WTC11 (cell line): ENCODE results near the gene BOLA3. TPM values are rescaled to one million over a fixed set of nuclear protein-coding genes. Genes with fewer than 3 reads are reported as not detected.
A peak's percentile ranks its signal among the peaks of the same experiment; 100 is the strongest.

Experiments used
- ATAC-seq: fragments of 200-7000 bp; cut with Tn5 transposase; 2 replicates; pipeline ENCODE4 v1.10.0; 2021; ENCODE audit warnings: mild to moderate bottlenecking, moderate library complexity
- CTCF ChIA-PET: fragments of 300-600 bp; sonication (Branson Sonifier 250); formaldehyde crosslinking; loops from one replicate; lab custom pipeline; 2021; ENCODE audit warnings: antibody characterized with exemption; lab: Charles Lee
- POLR2A ChIA-PET: fragments of 350-600 bp; sonication (Branson Sonifier 250); formaldehyde crosslinking; loops from one replicate; lab custom pipeline; 2021; ENCODE audit warnings: antibody characterized with exemption; lab: Charles Lee
- DNase-seq: peaks from one replicate; pipeline ENCODE4 v3.0.0; 2021; ENCODE audit warnings: low spot score
- H3K27ac Mint-ChIP-seq: 2 replicates; pipeline ENCODE4 v1.8.0; 2021; ENCODE audit warnings: mixed read lengths
- H3K27me3 Mint-ChIP-seq: 2 replicates; pipeline ENCODE4 v1.8.0; 2021; ENCODE audit warnings: low read depth, mild to moderate bottlenecking, moderate library complexity, mixed read lengths
- H3K36me3 Mint-ChIP-seq: 2 replicates; pipeline ENCODE4 v1.8.0; 2021; ENCODE audit warnings: mixed read lengths
- H3K4me1 Mint-ChIP-seq: 2 replicates; pipeline ENCODE4 v1.8.0; 2022; ENCODE audit warnings: mixed read lengths
- H3K4me3 Mint-ChIP-seq: 2 replicates; pipeline ENCODE4 v1.8.0; 2021; ENCODE audit warnings: mild to moderate bottlenecking, moderate library complexity, mixed read lengths
- H3K9me3 Mint-ChIP-seq: 2 replicates; pipeline ENCODE4 v1.8.0; 2021; ENCODE audit warnings: mixed read lengths
- AR ChIP-seq: fragments of 250-450 bp; sonication (Bioruptor Pico); IDR thresholded peaks from 2 replicates; pipeline ENCODE4 v1.9.0; 2021; ENCODE audit warnings: mild to moderate bottlenecking
- E2F1 ChIP-seq: sonication (generic); formaldehyde crosslinking; IDR thresholded peaks from 2 replicates; pipeline ENCODE4 v1.8.0; 2022; ENCODE audit warnings: mild to moderate bottlenecking, missing genetic modification reagents
- ESRRA ChIP-seq: sonication (generic); formaldehyde crosslinking; IDR thresholded peaks from 2 replicates; pipeline ENCODE4 v1.8.1; 2022; ENCODE audit warnings: mild to moderate bottlenecking, missing genetic modification reagents, borderline replicate concordance
- ETV6 ChIP-seq: sonication (generic); formaldehyde crosslinking; IDR thresholded peaks from 2 replicates; pipeline ENCODE4 v1.8.1; 2022; ENCODE audit warnings: mild to moderate bottlenecking, missing genetic modification reagents
- FOXP4 ChIP-seq: sonication (generic); formaldehyde crosslinking; IDR thresholded peaks from 2 replicates; pipeline ENCODE4 v1.8.0; 2022; ENCODE audit warnings: mild to moderate bottlenecking, missing genetic modification reagents
- KAT7 ChIP-seq: sonication (generic); formaldehyde crosslinking; IDR thresholded peaks from 2 replicates; pipeline ENCODE4 v1.8.1; 2023; ENCODE audit warnings: missing genetic modification reagents, mild to moderate bottlenecking, borderline replicate concordance
- NFATC4 ChIP-seq: fragments of 250-450 bp; sonication (Bioruptor Pico); IDR thresholded peaks from 2 replicates; pipeline ENCODE4 v1.9.0; 2021; ENCODE audit warnings: mild to moderate bottlenecking
- NR2C2 ChIP-seq: sonication (generic); formaldehyde crosslinking; IDR thresholded peaks from 2 replicates; pipeline ENCODE4 v1.8.0; 2022; ENCODE audit warnings: mild to moderate bottlenecking, missing genetic modification reagents
- PRRX2 ChIP-seq: fragments of 250-450 bp; sonication (Bioruptor Pico); IDR thresholded peaks from 2 replicates; pipeline ENCODE4 v1.8.0; 2021; ENCODE audit warnings: mild to moderate bottlenecking
- SMAD4 ChIP-seq: sonication (generic); formaldehyde crosslinking; IDR thresholded peaks from 2 replicates; pipeline ENCODE4 v1.8.0; 2022; ENCODE audit warnings: mild to moderate bottlenecking, missing genetic modification reagents
- SP1 ChIP-seq: sonication (generic); formaldehyde crosslinking; conservative IDR thresholded peaks from 2 replicates; pipeline ENCODE4 v1.8.1; 2022; ENCODE audit warnings: missing genetic modification reagents
- ZBTB21 ChIP-seq: sonication (generic); formaldehyde crosslinking; IDR thresholded peaks from 2 replicates; pipeline ENCODE4 v1.8.1; 2023; ENCODE audit warnings: mild to moderate bottlenecking, missing genetic modification reagents, borderline replicate concordance
- ZNF219 ChIP-seq: sonication (generic); formaldehyde crosslinking; IDR thresholded peaks from 2 replicates; pipeline ENCODE4 v1.8.0; 2023; ENCODE audit warnings: missing genetic modification reagents, mild to moderate bottlenecking, borderline replicate concordance
- ZNF232 ChIP-seq: sonication (generic); formaldehyde crosslinking; IDR thresholded peaks from 2 replicates; pipeline ENCODE4 v1.8.0; 2022; ENCODE audit warnings: mild to moderate bottlenecking, missing genetic modification reagents
- ZNF263 ChIP-seq: sonication (generic); formaldehyde crosslinking; IDR thresholded peaks from 2 replicates; pipeline ENCODE4 v1.8.1; 2022; ENCODE audit warnings: low read depth, mild to moderate bottlenecking, moderate library complexity, missing genetic modification reagents
- total RNA-seq: library from RNA; stranded (reverse); gene quantifications from 3 replicates; pipeline ENCODE4 v1.2.3, GENCODE V29; 2021
- TF ChIP-seq, protein P1 (sequence below): fragments of 250-450 bp; sonication (Bioruptor Pico); IDR thresholded peaks from 2 replicates; pipeline ENCODE4 v1.9.0; 2021; ENCODE audit warnings: mild to moderate bottlenecking, borderline replicate concordance
- TF ChIP-seq, protein P2 (sequence below): fragments of 250-450 bp; sonication (Bioruptor Pico); IDR thresholded peaks from 2 replicates; pipeline ENCODE4 v1.9.0; 2021; ENCODE audit warnings: mild to moderate bottlenecking
- TF ChIP-seq, protein P3 (sequence below): sonication (generic); formaldehyde crosslinking; IDR thresholded peaks from 2 replicates; pipeline ENCODE4 v1.8.0; 2023; ENCODE audit warnings: missing genetic modification reagents

Gene BOLA3
- total RNA-seq, 1 experiment from 2014 or later: 58.2 TPM

GRCh38 chr2:74101574-74102300 lies 46.0 kb downstream of the BOLA3 start (continued):
- TF ChIP-seq, protein P1, sequence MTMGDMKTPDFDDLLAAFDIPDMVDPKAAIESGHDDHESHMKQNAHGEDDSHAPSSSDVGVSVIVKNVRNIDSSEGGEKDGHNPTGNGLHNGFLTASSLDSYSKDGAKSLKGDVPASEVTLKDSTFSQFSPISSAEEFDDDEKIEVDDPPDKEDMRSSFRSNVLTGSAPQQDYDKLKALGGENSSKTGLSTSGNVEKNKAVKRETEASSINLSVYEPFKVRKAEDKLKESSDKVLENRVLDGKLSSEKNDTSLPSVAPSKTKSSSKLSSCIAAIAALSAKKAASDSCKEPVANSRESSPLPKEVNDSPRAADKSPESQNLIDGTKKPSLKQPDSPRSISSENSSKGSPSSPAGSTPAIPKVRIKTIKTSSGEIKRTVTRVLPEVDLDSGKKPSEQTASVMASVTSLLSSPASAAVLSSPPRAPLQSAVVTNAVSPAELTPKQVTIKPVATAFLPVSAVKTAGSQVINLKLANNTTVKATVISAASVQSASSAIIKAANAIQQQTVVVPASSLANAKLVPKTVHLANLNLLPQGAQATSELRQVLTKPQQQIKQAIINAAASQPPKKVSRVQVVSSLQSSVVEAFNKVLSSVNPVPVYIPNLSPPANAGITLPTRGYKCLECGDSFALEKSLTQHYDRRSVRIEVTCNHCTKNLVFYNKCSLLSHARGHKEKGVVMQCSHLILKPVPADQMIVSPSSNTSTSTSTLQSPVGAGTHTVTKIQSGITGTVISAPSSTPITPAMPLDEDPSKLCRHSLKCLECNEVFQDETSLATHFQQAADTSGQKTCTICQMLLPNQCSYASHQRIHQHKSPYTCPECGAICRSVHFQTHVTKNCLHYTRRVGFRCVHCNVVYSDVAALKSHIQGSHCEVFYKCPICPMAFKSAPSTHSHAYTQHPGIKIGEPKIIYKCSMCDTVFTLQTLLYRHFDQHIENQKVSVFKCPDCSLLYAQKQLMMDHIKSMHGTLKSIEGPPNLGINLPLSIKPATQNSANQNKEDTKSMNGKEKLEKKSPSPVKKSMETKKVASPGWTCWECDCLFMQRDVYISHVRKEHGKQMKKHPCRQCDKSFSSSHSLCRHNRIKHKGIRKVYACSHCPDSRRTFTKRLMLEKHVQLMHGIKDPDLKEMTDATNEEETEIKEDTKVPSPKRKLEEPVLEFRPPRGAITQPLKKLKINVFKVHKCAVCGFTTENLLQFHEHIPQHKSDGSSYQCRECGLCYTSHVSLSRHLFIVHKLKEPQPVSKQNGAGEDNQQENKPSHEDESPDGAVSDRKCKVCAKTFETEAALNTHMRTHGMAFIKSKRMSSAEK (CRISPR knock-in tag): no peak
- TF ChIP-seq NFATC4: no peak
- no peak for TF ChIP-seq AR (CRISPR knock-in tag)
- TF ChIP-seq KAT7 (CRISPR knock-in tag): no peak
- TF ChIP-seq, protein P2, sequence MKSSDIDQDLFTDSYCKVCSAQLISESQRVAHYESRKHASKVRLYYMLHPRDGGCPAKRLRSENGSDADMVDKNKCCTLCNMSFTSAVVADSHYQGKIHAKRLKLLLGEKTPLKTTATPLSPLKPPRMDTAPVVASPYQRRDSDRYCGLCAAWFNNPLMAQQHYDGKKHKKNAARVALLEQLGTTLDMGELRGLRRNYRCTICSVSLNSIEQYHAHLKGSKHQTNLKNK (CRISPR knock-in tag): no peak
- no peak for TF ChIP-seq E2F1
- TF ChIP-seq ZNF263 (CRISPR knock-in tag): no peak
- TF ChIP-seq ETV6 (CRISPR knock-in tag): no peak
- no peak for TF ChIP-seq ZBTB21 (CRISPR knock-in tag)
- no peak for TF ChIP-seq PRRX2 (CRISPR knock-in tag)
- TF ChIP-seq SMAD4: no peak
- no peak for TF ChIP-seq ZNF232
- TF ChIP-seq, all 79 proteins: peak for 0

- Mint-ChIP-seq H3K9me3 (no peaks in the 10 kb centered on the region), H3K36me3 (peaks cover 19% of the 10 kb centered on the region), H3K4me3 (no peak overlapping the region), H3K27me3 (no peaks in the 10 kb centered on the region), H3K4me1 (no peaks in the 10 kb centered on the region), H3K27ac (peak overlapping the region; percentile 49)
- ChIA-PET POLR2A (no interaction called here), CTCF (interaction anchor here (0.6 kb wide), 1 partner anchor 14 kb away, joined by 3 read pairs; no protein-coding TSS in a partner anchor)
- no peak for DNase-seq
- ATAC-seq: no peak
- no peak for TF ChIP-seq E2F1
- no peak for TF ChIP-seq SP1
- no peak for TF ChIP-seq FOXP4
- TF ChIP-seq, protein P3, sequence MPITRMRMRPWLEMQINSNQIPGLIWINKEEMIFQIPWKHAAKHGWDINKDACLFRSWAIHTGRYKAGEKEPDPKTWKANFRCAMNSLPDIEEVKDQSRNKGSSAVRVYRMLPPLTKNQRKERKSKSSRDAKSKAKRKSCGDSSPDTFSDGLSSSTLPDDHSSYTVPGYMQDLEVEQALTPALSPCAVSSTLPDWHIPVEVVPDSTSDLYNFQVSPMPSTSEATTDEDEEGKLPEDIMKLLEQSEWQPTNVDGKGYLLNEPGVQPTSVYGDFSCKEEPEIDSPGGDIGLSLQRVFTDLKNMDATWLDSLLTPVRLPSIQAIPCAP (CRISPR knock-in tag): no peak
- no peak for TF ChIP-seq NR2C2 (CRISPR knock-in tag)
- TF ChIP-seq ZNF219 (CRISPR knock-in tag): no peak
- TF ChIP-seq ESRRA: no peak
Measured at GRCh38 chr2:74100254-74101216, 47.2 kb downstream of the BOLA3 start.
